DMS114 treated with DMSO at 0.1 percent for 48 hours (cell line): Measurements from ENCODE around the gene GRAP2.
"Not testable (repeated sequence)": the region's sequence is repeated elsewhere in the genome, so short reads cannot be mapped to it uniquely, and the experiment has no call there.

Experiments used
- DNase-seq: peaks from one replicate; lab custom pipeline; 2025; ENCODE audit not compliant: unreplicated experiment; lab: John Stamatoyannopoulos, UW

Gene GRAP2

DNA sequence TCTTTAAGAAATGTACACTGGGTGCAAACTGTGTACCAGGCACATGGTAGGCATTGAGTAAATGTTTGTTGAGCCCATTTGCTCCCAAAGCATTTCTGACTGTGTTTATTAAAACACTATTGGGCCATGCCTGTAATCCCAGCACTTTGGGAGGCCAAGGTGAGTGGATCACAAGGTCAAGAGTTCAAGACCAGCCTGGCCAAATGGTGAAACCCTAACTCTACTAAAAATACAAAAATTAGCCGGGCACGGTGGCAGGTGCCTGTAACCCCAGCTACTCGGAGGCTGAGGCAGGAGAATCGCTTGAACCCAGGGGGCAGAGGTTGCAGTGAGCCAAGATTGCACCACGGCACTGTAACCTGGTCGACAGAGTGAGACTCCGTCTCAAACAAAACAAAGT, 92.0 kb downstream of the GRAP2 start:
- not testable (repeated sequence) for DNase-seq

GRCh38 chr22:39994041-39994565, 93.2 kb downstream of the GRAP2 start:
- no peak for DNase-seq

GRCh38 chr22:39994566-39995392, 93.9 kb downstream of the GRAP2 start, which contains the start of gene FAM83F:
FAM83F (plus strand) TSS chr22:39994954; CDS start chr22:39995043, 89 bp downstream.
- no peak for DNase-seq

GRCh38 chr22:39995393-39996252, 94.7 kb downstream of the GRAP2 start:
- DNase-seq, result no peak

DNA sequence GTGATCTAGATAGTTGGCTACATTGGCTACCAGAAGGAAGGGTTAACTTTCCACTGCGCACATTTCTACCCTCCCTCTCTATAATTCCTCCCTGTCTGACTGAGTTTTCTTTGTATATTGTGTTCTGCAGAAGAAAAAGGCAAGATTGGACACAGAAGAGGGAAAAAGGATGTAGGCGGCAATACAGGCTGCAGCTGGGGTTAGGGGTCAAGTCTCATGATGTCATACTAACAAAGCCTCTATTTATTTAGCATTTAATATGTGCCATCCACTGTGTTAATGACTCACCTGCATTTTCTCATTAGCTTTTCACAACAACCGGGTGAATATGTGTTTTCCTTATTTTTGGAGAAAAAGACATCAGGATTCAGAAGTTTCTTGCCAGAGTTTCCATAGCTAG, 95.8 kb downstream of the GRAP2 start:
- no peak for DNase-seq

- no peak for DNase-seq
Measured at GRCh38 chr22:39997421-39997820, 96.5 kb downstream of the GRAP2 start.

GRCh38 chr22:39997939-39998726, 97.2 kb downstream of the GRAP2 start:
- no peak for DNase-seq

DNA sequence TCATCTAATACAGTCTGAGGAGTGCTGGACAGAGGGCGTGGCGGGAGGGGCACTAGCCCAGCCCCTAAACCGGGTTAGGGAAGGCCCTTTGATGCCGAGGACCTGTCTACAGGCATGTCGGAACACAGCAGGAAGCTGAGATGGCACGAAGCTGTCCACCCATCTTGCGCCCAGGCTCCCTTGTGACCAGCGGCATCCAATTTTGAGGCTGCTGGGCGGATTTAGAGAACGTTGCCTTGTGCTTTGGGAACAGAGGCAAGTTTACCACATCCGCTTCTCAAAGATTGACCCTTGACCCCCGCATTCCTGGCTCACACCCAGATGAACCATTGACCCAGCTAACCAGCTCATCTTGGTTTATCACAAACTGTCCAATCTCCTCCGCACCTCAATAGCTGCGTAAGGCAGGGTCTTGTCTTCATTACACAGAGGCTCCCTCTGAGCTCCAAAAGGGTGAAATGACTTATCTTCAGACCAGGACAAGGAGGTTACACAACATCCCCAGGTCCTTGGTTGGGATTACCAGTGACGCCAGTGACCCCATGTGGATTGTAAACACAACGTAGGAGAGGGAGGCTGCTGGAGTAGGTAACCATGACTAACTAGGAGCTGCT, 98.4 kb downstream of the GRAP2 start:
- DNase-seq, result no peak

DNA sequence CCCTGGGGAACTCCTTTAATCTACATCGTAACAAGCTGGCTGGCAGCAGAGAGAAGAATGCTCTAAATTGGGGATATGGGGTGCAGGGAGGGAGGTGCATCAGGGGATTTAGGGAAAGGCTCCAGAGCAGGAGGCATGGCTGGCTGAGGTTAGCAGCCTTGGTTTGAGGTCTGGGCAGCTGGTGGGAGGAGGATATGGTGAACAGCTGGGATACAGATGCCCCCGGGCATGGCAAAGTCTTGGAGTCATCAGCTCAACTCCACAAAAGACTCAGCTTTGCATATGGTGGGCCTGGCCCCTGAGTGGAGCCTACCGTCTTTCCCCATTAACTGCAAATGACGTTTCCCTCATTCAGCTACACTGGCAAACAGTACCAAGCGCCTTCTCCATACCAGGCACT, 99.3 kb downstream of the GRAP2 start:
- DNase-seq, result no peak

- DNase-seq, result no peak
Measured at GRCh38 chr22:40001106-40001505, 100.2 kb downstream of the GRAP2 start.

- DNase-seq, result no peak
Measured at GRCh38 chr22:40001800-40002577, 101.1 kb downstream of the GRAP2 start.

DNA sequence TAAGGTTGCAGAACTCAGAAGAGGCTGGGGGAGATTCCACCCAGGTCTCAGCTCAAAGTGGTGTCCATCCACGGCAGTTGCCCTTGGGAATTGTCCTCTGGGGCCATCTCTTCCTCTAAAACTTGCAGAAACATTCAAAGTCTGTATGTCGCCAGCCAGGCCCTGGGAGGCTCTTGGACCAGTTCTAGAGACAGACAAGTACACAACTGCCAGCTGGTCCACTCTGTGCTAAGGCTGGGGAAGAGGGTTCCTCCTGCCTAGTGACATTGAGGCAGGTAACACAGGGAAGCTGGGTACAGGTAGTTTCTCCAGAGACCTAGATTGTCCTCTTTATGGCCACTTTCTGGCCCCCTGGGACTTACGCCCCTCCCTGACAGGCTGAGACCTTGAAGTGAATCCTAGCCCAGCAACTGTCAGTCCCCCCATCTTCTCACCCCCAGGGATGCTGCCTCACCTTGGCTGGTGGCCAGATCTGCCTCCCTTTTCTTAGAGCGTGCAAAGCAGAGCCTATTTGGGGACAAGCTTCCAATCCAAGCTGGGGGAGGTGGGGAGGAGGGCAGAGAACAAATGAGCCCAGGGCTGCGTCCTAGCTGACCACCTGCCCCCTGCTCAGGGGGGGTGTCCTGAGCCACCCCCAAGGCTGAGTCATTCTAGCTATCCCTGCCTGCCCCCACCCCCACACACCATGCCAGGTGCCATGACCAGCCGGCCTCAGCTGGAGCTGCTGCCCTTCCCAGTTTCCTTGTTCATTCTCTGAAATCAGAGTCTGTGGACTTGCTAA, 102.2 kb downstream of the GRAP2 start:
- DNase-seq, result no peak

GRCh38 chr22:40004836-40005235, 104.0 kb downstream of the GRAP2 start:
- no peak for DNase-seq

GRCh38 chr22:40006641-40007040, 105.8 kb downstream of the GRAP2 start:
- DNase-seq, result no peak

DNA sequence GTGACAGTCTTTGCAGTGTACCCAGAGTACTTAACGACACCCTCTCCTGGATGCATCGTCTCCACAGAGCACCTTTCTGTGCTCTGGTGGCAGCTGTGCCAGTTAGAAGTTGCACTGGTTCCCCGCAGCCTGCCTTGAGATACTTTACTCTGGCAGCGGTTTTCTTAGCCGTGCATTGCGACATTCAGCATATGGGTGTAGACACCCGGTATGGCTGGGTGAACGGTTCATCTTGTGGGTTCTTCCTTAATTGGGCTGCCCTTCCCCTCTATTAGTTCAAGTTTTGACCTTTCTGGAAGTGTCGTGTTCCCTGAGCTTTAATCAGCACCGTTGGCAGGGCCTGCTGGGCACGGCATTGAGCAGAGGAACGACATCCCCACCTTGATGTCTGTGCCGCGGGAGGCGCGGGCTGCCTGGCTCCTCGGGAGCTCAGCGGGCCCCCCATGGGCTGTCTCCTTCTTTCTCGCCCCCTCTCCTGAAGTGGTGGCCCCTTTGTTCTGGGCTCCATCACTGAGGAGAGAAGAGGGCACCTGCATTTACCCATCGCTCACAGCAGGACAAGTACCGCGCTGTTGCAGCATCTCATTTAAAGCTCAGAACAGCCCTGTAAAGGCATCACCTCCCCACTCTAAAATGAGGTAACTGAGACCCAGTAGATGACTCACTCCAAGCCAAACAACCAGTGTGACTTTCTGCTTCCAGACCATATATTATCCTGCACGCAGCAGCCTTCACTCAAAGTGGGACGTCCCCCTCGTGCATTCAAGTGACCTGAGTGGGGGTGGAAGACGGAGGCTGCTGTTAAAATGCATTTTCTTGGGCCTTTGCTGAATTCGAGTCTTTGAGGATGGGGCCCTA, 107.2 kb downstream of the GRAP2 start:
- no peak for DNase-seq

- no peak for DNase-seq
Measured at GRCh38 chr22:40008726-40009291, 107.9 kb downstream of the GRAP2 start.

DNA sequence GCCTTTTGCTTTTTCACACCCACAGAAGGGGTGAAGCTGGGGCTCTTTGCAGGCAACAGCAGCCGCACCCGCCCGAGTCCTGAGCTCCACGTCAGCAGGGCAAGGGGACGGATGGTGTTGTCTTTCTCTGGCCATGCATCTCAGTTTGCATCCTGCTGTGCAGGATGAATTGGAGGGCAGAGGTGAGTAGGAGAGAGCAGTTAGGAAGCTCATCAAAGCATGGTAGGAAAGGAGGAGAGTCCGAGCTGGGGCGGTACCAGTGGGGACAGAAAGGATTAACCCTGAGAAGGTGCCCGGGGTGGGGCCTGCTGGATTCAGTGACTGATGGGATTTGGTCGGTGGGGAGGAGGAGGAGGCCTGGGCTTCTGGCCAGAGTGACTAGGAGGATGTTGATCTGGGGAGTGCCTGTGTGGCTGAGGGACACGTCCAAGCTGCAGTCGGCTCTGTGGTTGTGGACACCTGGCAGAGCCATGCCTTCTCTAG, 108.4 kb downstream of the GRAP2 start:
- no peak for DNase-seq
